ENCODE data around the gene ZBTB1.
"Not testable (repeated sequence)": the region's sequence is repeated elsewhere in the genome, so short reads cannot be mapped to it uniquely, and the experiment has no call there.

ZBTB1 gene

DNA sequence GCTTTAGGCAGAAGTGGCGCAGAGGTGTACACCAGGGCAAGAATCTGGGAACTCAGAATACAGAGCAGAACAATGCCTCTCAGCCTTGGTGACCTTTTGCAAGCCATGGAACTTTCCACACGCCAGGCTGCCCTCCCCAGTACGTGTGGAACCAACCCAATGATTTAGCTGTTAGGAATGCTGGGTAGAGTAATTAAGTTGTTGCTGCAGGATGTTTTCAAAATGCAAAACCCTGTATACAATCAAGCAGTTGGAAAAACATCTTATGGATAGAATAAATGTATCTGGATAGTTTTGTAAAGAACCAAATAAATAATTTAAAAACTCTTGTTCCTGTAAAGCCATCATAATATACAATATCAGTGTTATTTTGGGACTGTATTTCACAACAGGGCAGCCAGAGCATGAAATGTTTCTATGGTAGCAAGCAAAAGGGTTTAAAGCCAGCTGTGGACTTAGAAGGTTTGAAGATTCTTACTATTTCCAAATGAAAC is 64.6 kb downstream of the ZBTB1 start:
- no peak for DNase-seq (ENCODE audit: low read depth, low spot score)

DNA sequence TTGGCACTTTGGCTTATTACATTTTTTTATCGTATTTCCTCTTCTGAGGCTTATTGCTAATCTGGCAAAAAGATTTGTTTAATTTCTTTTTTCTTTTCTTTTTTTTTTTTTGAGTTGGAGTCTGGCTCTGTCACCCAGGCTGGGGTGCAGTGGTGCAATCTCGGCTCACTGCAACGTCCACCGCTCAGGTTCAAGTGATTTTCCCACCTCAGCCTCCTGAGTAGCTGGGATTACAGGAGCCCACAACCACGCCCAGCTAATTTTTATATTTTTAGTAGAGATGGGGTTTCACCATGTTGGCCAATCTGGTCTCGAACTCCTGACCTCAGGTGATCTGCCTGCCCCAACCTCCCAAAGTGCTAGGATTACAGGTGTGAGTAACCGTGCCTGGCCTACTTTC is 65.1 kb downstream of the ZBTB1 start:
- not testable (repeated sequence) for DNase-seq (ENCODE audit: low read depth, low spot score)

DNA sequence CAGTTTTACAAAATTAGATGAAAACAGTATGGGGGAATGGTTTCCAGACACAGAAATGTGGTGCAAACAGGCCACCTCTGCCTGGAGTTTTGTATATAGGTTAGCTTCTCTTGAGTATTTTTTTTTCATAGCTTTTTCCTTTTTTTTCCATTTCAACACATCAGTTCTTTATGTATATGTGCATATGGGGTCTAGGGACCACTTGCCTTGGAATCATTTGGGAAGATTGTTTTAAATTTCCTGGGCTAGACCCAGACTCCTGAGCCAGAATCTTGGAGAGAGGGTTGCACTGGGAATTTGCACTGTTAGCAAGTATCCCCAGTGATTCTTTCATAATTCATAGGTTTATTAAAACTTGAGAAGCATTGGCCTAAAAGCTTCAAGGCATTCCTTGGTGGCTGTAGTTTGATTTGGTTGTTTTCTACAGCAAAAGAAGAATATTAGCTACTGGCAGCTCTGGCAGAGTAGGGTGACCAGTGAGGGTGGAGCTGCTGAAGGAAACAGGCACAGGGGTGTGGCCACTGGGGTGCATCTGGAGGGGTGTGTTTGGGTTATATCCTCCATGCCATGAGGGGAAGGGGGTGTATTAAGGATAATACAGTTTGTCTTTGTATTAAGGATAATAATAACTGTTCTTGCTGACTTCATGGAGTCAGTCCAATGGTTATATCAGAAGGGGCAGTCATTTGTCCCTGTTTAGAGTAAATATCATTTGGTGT is 68.0 kb downstream of the ZBTB1 start:
- no peak for DNase-seq (ENCODE audit: low read depth, low spot score)

DNA sequence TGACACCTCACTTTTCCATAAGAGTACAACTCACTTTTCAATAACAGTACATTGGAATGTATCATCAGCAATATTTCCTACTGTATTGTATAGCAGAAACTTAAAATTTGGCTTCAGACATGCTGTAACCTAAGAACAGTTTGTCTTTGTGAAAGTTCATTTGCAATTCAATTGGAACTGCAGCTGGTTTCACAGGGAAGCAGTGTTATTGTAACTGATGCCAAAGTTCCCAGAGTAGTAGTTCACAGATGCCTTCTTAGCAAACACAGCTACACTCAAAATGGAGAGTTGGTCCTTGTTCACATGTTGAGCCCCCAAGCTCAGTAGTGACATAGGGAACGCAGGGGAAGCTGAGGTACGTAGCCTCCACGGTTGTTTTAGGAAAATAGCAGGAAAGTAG is 68.5 kb downstream of the ZBTB1 start:
- no peak for DNase-seq (ENCODE audit: low read depth, low spot score)
